Neuronal stem cell (in vitro differentiated cells): Measurements from ENCODE around the gene ELF4.

Experiments
- DNase-seq: peaks from one replicate; pipeline ENCODE4 v3.0.0-alpha.2; 2013; ENCODE audit warnings: low spot score
- H2AFZ ChIP-seq: one replicate; pipeline ENCODE4 v1.6.1; 2013; ENCODE audit warnings: mild to moderate bottlenecking, low read length, inconsistent platforms
- H2AK5ac ChIP-seq: 2 replicates; pipeline ENCODE4 v1.6.1; 2013; ENCODE audit warnings: low read depth, mild to moderate bottlenecking, inconsistent platforms, low read length, moderate library complexity, mixed read lengths
- H2BK120ac ChIP-seq: 2 replicates; pipeline ENCODE4 v1.6.1; 2013; ENCODE audit warnings: low read depth, mild to moderate bottlenecking, inconsistent platforms, low read length, moderate library complexity, mixed read lengths
- H2BK12ac ChIP-seq: one replicate; pipeline ENCODE4 v1.6.1; 2013; ENCODE audit warnings: low read length, inconsistent platforms
- H2BK15ac ChIP-seq: 2 replicates; pipeline ENCODE4 v1.6.1; 2013; ENCODE audit warnings: mild to moderate bottlenecking, low read length, inconsistent platforms, mixed read lengths
- H2BK5ac ChIP-seq: one replicate; pipeline ENCODE4 v1.6.1; 2013; ENCODE audit warnings: inconsistent platforms, mild to moderate bottlenecking, low read length, moderate library complexity
- H3K14ac ChIP-seq: one replicate; pipeline ENCODE4 v1.6.1; 2013; ENCODE audit warnings: low read length, inconsistent platforms
- H3K18ac ChIP-seq: 2 replicates; pipeline ENCODE4 v1.6.1; 2013; ENCODE audit warnings: low read length, inconsistent platforms
- H3K23ac ChIP-seq: 2 replicates; pipeline ENCODE4 v1.6.1; 2013; ENCODE audit warnings: low read depth, mild to moderate bottlenecking, mixed read lengths, low read length, inconsistent platforms; ENCODE audit not compliant: poor library complexity
- H3K27ac ChIP-seq: replicated peaks from 3 replicates; pipeline ENCODE4 v1.5.1; 2013; ENCODE audit warnings: low read length, inconsistent platforms
- H3K27me3 ChIP-seq, 3 experiments: 2 replicates each; pipeline ENCODE4 v1.6.1; 2013; ENCODE audit warnings: low read length in 3 of 3, mild to moderate bottlenecking in 2 of 3, inconsistent platforms in 1 of 3, low read depth in 1 of 3, mixed read lengths in 1 of 3, moderate library complexity in 1 of 3; ENCODE audit not compliant: control insufficient read depth in 3 of 3, insufficient read depth in 3 of 3
- H3K36me3 ChIP-seq, 2 donors: replicated peaks in 1 of 2; 2 replicates each; pipeline ENCODE4 v1.6.1; 2013; ENCODE audit warnings: low read length in 2 of 2; ENCODE audit not compliant: control insufficient read depth in 2 of 2, insufficient read depth in 2 of 2
- H3K4ac ChIP-seq: 2 replicates; pipeline ENCODE4 v1.6.1; 2013; ENCODE audit warnings: inconsistent platforms, mild to moderate bottlenecking, low read length, moderate library complexity
- H3K4me1 ChIP-seq, 2 donors: 1 replicate in 1 of 2; 2 replicates in 1 of 2; pipeline ENCODE4 v1.6.1; 2013; ENCODE audit warnings: low read length in 2 of 2, low read depth in 1 of 2; ENCODE audit not compliant: control insufficient read depth in 2 of 2, insufficient read depth in 1 of 2
- H3K4me2 ChIP-seq: one replicate; pipeline ENCODE4 v1.6.1; 2013; ENCODE audit warnings: mild to moderate bottlenecking, low read length, inconsistent platforms; ENCODE audit not compliant: insufficient read depth, poor library complexity, severe bottlenecking
- H3K4me3 ChIP-seq, 2 donors: 2 replicates each; pipeline ENCODE4 v1.5.1; 2013; ENCODE audit warnings: low read length in 2 of 2, mild to moderate bottlenecking in 2 of 2, inconsistent platforms in 1 of 2, moderate library complexity in 1 of 2
- H3K79me1 ChIP-seq: one replicate; pipeline ENCODE4 v1.6.1; 2013; ENCODE audit warnings: low read depth, mild to moderate bottlenecking, inconsistent platforms, low read length, moderate library complexity
- H3K9ac ChIP-seq: one replicate; pipeline ENCODE4 v1.6.1; 2013; ENCODE audit warnings: mild to moderate bottlenecking, low read depth, low read length, inconsistent platforms; ENCODE audit not compliant: poor library complexity
- H3K9me3 ChIP-seq, 2 donors: replicated peaks in 1 of 2; 2 replicates each; pipeline versions ENCODE3 to v1.6.1; 2013; ENCODE audit warnings: low read length in 2 of 2, mild to moderate bottlenecking in 2 of 2, inconsistent platforms in 1 of 2, low read depth in 1 of 2, mixed read lengths in 1 of 2, moderate library complexity in 1 of 2; ENCODE audit not compliant: control insufficient read depth in 2 of 2, insufficient read depth in 1 of 2
- H4K8ac ChIP-seq: one replicate; pipeline ENCODE4 v1.6.1; 2013; ENCODE audit warnings: low read depth, mild to moderate bottlenecking, inconsistent platforms, low read length, moderate library complexity
- H4K91ac ChIP-seq: one replicate; pipeline ENCODE4 v1.6.1; 2013; ENCODE audit warnings: low read length, low read depth, mild to moderate bottlenecking, inconsistent platforms; ENCODE audit not compliant: poor library complexity
- WGBS, 2 donors: extraction: QIAGEN DNeasy Blood & Tissue Kit; methylation state at CpG; one replicate each; pipeline ENCODE4 v1.1.7; 2013; ENCODE audit warnings: missing lambda C conversion rate in 2 of 2, mixed read lengths in 1 of 2; ENCODE audit not compliant: insufficient read length in 2 of 2, insufficient replicate concordance in 1 of 2; ENCODE audit errors: extremely low coverage in 2 of 2; 5-methylcytosine and 5-hydroxymethylcytosine counted together

Gene ELF4

GRCh38 chrX:130114141-130114588, 3.9 kb upstream of the ELF4 start:
- peaks cover 4 to 24% (median 6%) of the 10 kb centered on the region in 3 experiments for H3K27me3 ChIP-seq
- no CpG with 5 or more reads among the region's 9 CpGs for WGBS, 2 donors
- H3K9ac ChIP-seq, result no peak overlapping the region

GRCh38 chrX:130111220-130112154, 1.2 kb upstream of the ELF4 start:
- H3K79me1 ChIP-seq, result no peaks in the 10 kb centered on the region
- H3K36me3 ChIP-seq, result no peaks in the 10 kb centered on the region
- H4K8ac ChIP-seq, result no peak overlapping the region
- H3K9ac ChIP-seq, result no peak overlapping the region
- no peak overlapping the region for H3K4me2 ChIP-seq
- H2BK15ac ChIP-seq, result no peak overlapping the region
- no peak overlapping the region for H3K14ac ChIP-seq
- no peaks in the 10 kb centered on the region for H3K9me3 ChIP-seq
- H2BK12ac ChIP-seq, result no peak overlapping the region
- H3K23ac ChIP-seq, result no peak overlapping the region
- H2BK5ac ChIP-seq, result no peak overlapping the region
- H3K4ac ChIP-seq, result no peak overlapping the region
- peaks cover 0 to 9% of the 10 kb centered on the region in 2 donors for H3K4me1 ChIP-seq
- no peak overlapping the region for H2BK120ac ChIP-seq
- WGBS, 2 donors, result no CpG with 5 or more reads among the region's 43 CpGs
- DNase-seq, result no peak
- H3K27me3 ChIP-seq, result peaks cover 6 to 28% (median 7%) of the 10 kb centered on the region in 3 experiments
- H3K27ac ChIP-seq, result no peak overlapping the region
- H2AK5ac ChIP-seq, result no peak overlapping the region
- peak overlapping the region; percentile 73 for H2AFZ ChIP-seq
- H3K18ac ChIP-seq, result no peak overlapping the region
- H4K91ac ChIP-seq, result no peak overlapping the region
- no peak overlapping the region for H3K4me3 ChIP-seq

More at GRCh38 chrX:130114141-130114588, 3.9 kb upstream of the ELF4 start:
- no peak for DNase-seq
- H2AFZ ChIP-seq, result no peak overlapping the region
- no peak overlapping the region for H3K27ac ChIP-seq
- H3K36me3 ChIP-seq, result no peaks in the 10 kb centered on the region
- H2BK12ac ChIP-seq, result no peak overlapping the region
- H3K4me3 ChIP-seq, result no peak overlapping the region
- no peak overlapping the region for H3K23ac ChIP-seq
- no peaks in the 10 kb centered on the region for H3K9me3 ChIP-seq
- H2BK120ac ChIP-seq, result no peak overlapping the region
- no peak overlapping the region for H3K18ac ChIP-seq
- peaks cover 2 to 6% of the 10 kb centered on the region in 2 donors for H3K4me1 ChIP-seq
- H4K91ac ChIP-seq, result no peak overlapping the region
- no peaks in the 10 kb centered on the region for H3K79me1 ChIP-seq
- H2BK15ac ChIP-seq, result no peak overlapping the region
- no peak overlapping the region for H2AK5ac ChIP-seq
- H2BK5ac ChIP-seq, result no peak overlapping the region
- no peak overlapping the region for H3K14ac ChIP-seq
- H4K8ac ChIP-seq, result no peak overlapping the region
- H3K4me2 ChIP-seq, result no peak overlapping the region
- H3K4ac ChIP-seq, result no peak overlapping the region

GRCh38 chrX:130109429-130110378, 593 bp downstream of the ELF4 start:
- H2BK12ac ChIP-seq, result no peak overlapping the region
- peak overlapping the region; percentile 22 to 43 for H3K4me3 ChIP-seq
- no CpG with 5 or more reads among the region's 81 CpGs for WGBS, 2 donors
- no peak overlapping the region for H2BK15ac ChIP-seq
- peak overlapping the region; percentile 25 for H3K4me2 ChIP-seq
- no peak overlapping the region for H3K18ac ChIP-seq
- peaks cover 6 to 28% (median 7%) of the 10 kb centered on the region in 3 experiments for H3K27me3 ChIP-seq
- H3K36me3 ChIP-seq, result no peaks in the 10 kb centered on the region
- no peak overlapping the region for H2AK5ac ChIP-seq
- H4K8ac ChIP-seq, result no peak overlapping the region
- no peak overlapping the region for H2BK120ac ChIP-seq
- H2AFZ ChIP-seq, result peak overlapping the region; percentile 83
- H3K4ac ChIP-seq, result no peak overlapping the region
- H3K4me1 ChIP-seq, result peaks cover 0 to 13% of the 10 kb centered on the region in 2 donors
- H3K9me3 ChIP-seq, result no peaks in the 10 kb centered on the region
- H4K91ac ChIP-seq, result no peak overlapping the region
- no peak for DNase-seq
- no peaks in the 10 kb centered on the region for H3K79me1 ChIP-seq
- H3K23ac ChIP-seq, result no peak overlapping the region
- no peak overlapping the region for H3K27ac ChIP-seq
- no peak overlapping the region for H3K9ac ChIP-seq
- H2BK5ac ChIP-seq, result no peak overlapping the region
- no peak overlapping the region for H3K14ac ChIP-seq
